IMR-90 (cell line): ENCODE data around the gene ZDHHC19. TPM values are rescaled to one million over a fixed set of nuclear protein-coding genes. Genes with fewer than 3 reads are reported as not detected.

Experiments
- ATAC-seq: fragments of 200-7000 bp; cut with Tn5 transposase; 2 replicates; pipeline ENCODE4 v1.9.1; 2020; ENCODE audit warnings: low read depth, mild to moderate bottlenecking, moderate library complexity
- BruUV-seq: library from RNA; stranded (reverse); fragments of 400-500 nt; replicated peaks from 2 replicates; lab custom pipeline; 2021; lab: Mats Ljungman, UMichigan
- CTCF ChIA-PET: fragments of 300-600 bp; formaldehyde crosslinking; extraction: SDS; loops from one replicate; lab custom pipeline; 2021; ENCODE audit warnings: antibody characterized with exemption; lab: Yijun Ruan, JAX
- POLR2A ChIA-PET: fragments of 300-600 bp; sonication (Branson Sonifier 250); formaldehyde crosslinking; loops from one replicate; lab custom pipeline; 2022; ENCODE audit warnings: antibody characterized with exemption; ENCODE audit not compliant: unreplicated experiment; lab: Charles Lee
- DNase-seq: peaks from one replicate; pipeline ENCODE4 v3.0.0; 2013
- H2AFZ ChIP-seq: replicated peaks from 2 replicates; pipeline ENCODE3; 2013; ENCODE audit warnings: low read length, mild to moderate bottlenecking; ENCODE audit not compliant: poor library complexity
- H2AK5ac ChIP-seq: 2 replicates; pipeline ENCODE4 v1.6.1; 2013; ENCODE audit warnings: low read depth, low read length, inconsistent platforms
- H2AK9ac ChIP-seq: replicated peaks from 2 replicates; pipeline ENCODE3; 2013; ENCODE audit warnings: mild to moderate bottlenecking, low read depth, low read length, moderate library complexity; ENCODE audit not compliant: poor library complexity
- H2BK120ac ChIP-seq: 2 replicates; pipeline ENCODE4 v1.6.1; 2013; ENCODE audit warnings: low read depth, low read length, inconsistent platforms
- H2BK15ac ChIP-seq: 3 replicates; pipeline ENCODE4 v1.6.1; 2013; ENCODE audit warnings: low read depth, low read length, inconsistent platforms
- H2BK20ac ChIP-seq: 2 replicates; pipeline ENCODE4 v1.6.1; 2013; ENCODE audit warnings: low read depth, mild to moderate bottlenecking, inconsistent platforms, low read length, moderate library complexity
- H2BK5ac ChIP-seq: 2 replicates; pipeline ENCODE4 v1.6.1; 2013; ENCODE audit warnings: mild to moderate bottlenecking, low read depth, low read length, inconsistent platforms; ENCODE audit not compliant: poor library complexity, severe bottlenecking
- H3K14ac ChIP-seq: replicated peaks from 2 replicates; pipeline ENCODE4 v1.6.1; 2013; ENCODE audit warnings: low read depth, low read length, inconsistent platforms
- H3K18ac ChIP-seq: 2 replicates; pipeline ENCODE4 v1.6.1; 2013; ENCODE audit warnings: low read depth, low read length, control low read depth
- H3K23ac ChIP-seq: 2 replicates; pipeline ENCODE4 v1.6.1; 2013; ENCODE audit warnings: low read depth, low read length, inconsistent platforms
- H3K27ac ChIP-seq: 2 replicates; pipeline ENCODE4 v1.5.1; 2013; ENCODE audit warnings: mild to moderate bottlenecking, control low read depth, low read length; ENCODE audit not compliant: insufficient read depth
- H3K27me3 ChIP-seq: 2 replicates; pipeline ENCODE4 v1.6.1; 2013; ENCODE audit warnings: low read length; ENCODE audit not compliant: control insufficient read depth, insufficient read depth
- H3K36me3 ChIP-seq: 2 replicates; pipeline ENCODE4 v1.6.1; 2013; ENCODE audit warnings: low read length, mixed read lengths; ENCODE audit not compliant: control insufficient read depth, insufficient read depth
- H3K4ac ChIP-seq: 2 replicates; pipeline ENCODE4 v1.6.1; 2013; ENCODE audit warnings: low read depth, low read length, inconsistent platforms
- H3K4me1 ChIP-seq: 2 replicates; pipeline ENCODE4 v1.6.1; 2013; ENCODE audit warnings: low read length, mixed read lengths; ENCODE audit not compliant: control insufficient read depth, insufficient read depth
- H3K4me2 ChIP-seq: 2 replicates; pipeline ENCODE4 v1.6.1; 2013; ENCODE audit warnings: low read depth, mild to moderate bottlenecking, control low read depth, low read length, moderate library complexity
- H3K4me3 ChIP-seq: 2 replicates; pipeline ENCODE4 v1.5.1; 2013; ENCODE audit warnings: low read depth, mild to moderate bottlenecking, control low read depth, low read length, moderate library complexity; ENCODE audit not compliant: insufficient read depth
- H3K56ac ChIP-seq: 2 replicates; pipeline ENCODE4 v1.6.1; 2013; ENCODE audit warnings: low read length, inconsistent platforms; ENCODE audit not compliant: insufficient read depth; ENCODE audit errors: extremely low read depth
- H3K79me1 ChIP-seq, 2 experiments: 2 replicates each; pipeline ENCODE4 v1.6.1; 2013; ENCODE audit warnings: low read length in 2 of 2, inconsistent platforms in 1 of 2, low read depth in 1 of 2
- H3K9ac ChIP-seq: 2 replicates; pipeline ENCODE4 v1.6.1; 2013; ENCODE audit warnings: low read depth, low read length, control low read depth
- H3K9me1 ChIP-seq: 2 replicates; pipeline ENCODE4 v1.6.1; 2013; ENCODE audit warnings: low read length, inconsistent platforms; ENCODE audit not compliant: insufficient read depth
- H3K9me3 ChIP-seq: 2 replicates; pipeline ENCODE4 v1.6.1; 2013; ENCODE audit warnings: low read length; ENCODE audit not compliant: control insufficient read depth, insufficient read depth
- H4K20me1 ChIP-seq: 2 replicates; pipeline ENCODE4 v1.6.1; 2013; ENCODE audit warnings: low read length, inconsistent platforms; ENCODE audit not compliant: insufficient read depth
- H4K5ac ChIP-seq: 2 replicates; pipeline ENCODE4 v1.6.1; 2013; ENCODE audit warnings: mild to moderate bottlenecking, low read depth, low read length, control low read depth
- H4K8ac ChIP-seq, 2 experiments: 2 replicates each; pipeline ENCODE4 v1.6.1; 2013; ENCODE audit warnings: low read depth in 2 of 2, low read length in 2 of 2, control low read depth in 1 of 2, inconsistent platforms in 1 of 2
- H4K91ac ChIP-seq: 2 replicates; pipeline ENCODE4 v1.6.1; 2013; ENCODE audit warnings: low read depth, low read length, inconsistent platforms; ENCODE audit not compliant: insufficient read depth
- CHD1 ChIP-seq: IDR thresholded peaks from 2 replicates; pipeline ENCODE4 v1.6.1; 2012; ENCODE audit warnings: low read depth, low read length, improper control_type of control experiment
- ELK1 ChIP-seq: fragments of 150-350 bp; IDR thresholded peaks from 2 replicates; pipeline ENCODE4 v1.6.1; 2016; ENCODE audit warnings: low read depth, mild to moderate bottlenecking, low read length, moderate library complexity, borderline replicate concordance
- MAFK ChIP-seq: IDR thresholded peaks from 2 replicates; pipeline ENCODE4 v1.6.1; 2012; ENCODE audit warnings: low read depth, low read length, improper control_type of control experiment
- MXI1 ChIP-seq: IDR thresholded peaks from 2 replicates; pipeline ENCODE4 v1.6.1; 2012; ENCODE audit warnings: low read depth, mild to moderate bottlenecking, low read length, moderate library complexity, borderline replicate concordance
- RAD21 ChIP-seq: IDR thresholded peaks from 2 replicates; pipeline ENCODE4 v1.6.1; 2012; ENCODE audit warnings: low read length, improper control_type of control experiment
- RFX5 ChIP-seq: IDR thresholded peaks from 2 replicates; pipeline ENCODE4 v1.8.0; 2012; ENCODE audit warnings: low read depth, mild to moderate bottlenecking, low read length, moderate library complexity
- SMC3 ChIP-seq: fragments of 150-350 bp; IDR thresholded peaks from 2 replicates; pipeline ENCODE4 v1.6.1; 2016; ENCODE audit warnings: low read depth, mild to moderate bottlenecking, antibody characterized with exemption, low read length, moderate library complexity
- USF2 ChIP-seq: fragments of 150-350 bp; IDR thresholded peaks from 2 replicates; pipeline ENCODE4 v1.6.1; 2017; ENCODE audit warnings: mild to moderate bottlenecking, antibody characterized with exemption, low read length, low read depth
- WGBS, 2 experiments: methylation state at CpG; one replicate each; pipeline versions ENCODE4 v1.1.5 to v1.1.7; 2013; ENCODE audit warnings: missing lambda C conversion rate in 2 of 2; ENCODE audit not compliant: insufficient read length in 1 of 2; ENCODE audit errors: extremely low coverage in 2 of 2; 5-methylcytosine and 5-hydroxymethylcytosine counted together
- dilution Hi-C: fragments of 300-500 bp; cut with HindIII; formaldehyde crosslinking; loops from one replicate; pipeline ENCODE4 v1.14.3; 2018; ENCODE audit warnings: low sequenced_read_pairs; ENCODE audit not compliant: unreplicated experiment
- in situ Hi-C: fragments of 300-500 bp; cut with MboI; formaldehyde crosslinking; loops from 3 replicates; pipeline ENCODE4 v1.14.3; 2019; ENCODE audit warnings: low sequenced_read_pairs, inconsistent platforms, mixed read lengths
- intact Hi-C: fragments of 100-400 bp; cut with micrococcal nuclease; formaldehyde crosslinking; loops from 2 replicates; pipeline ENCODE4 v1.10.0; 2022
- polyA plus RNA-seq, 3 experiments: library from polyadenylated mRNA; depleted of rRNA; stranded (reverse); fragments of >200 nt; gene quantifications; 2 replicates each; pipeline ENCODE4 v1.2.3, GENCODE V29; 2012; ENCODE audit warnings: low replicate concordance in 1 of 3
- total RNA-seq: library from RNA; depleted of rRNA; stranded (reverse); fragments of >200 nt; gene quantifications from 2 replicates; pipeline ENCODE4 v1.2.3, GENCODE V29; 2012

ZDHHC19 gene
- total and polyA plus RNA-seq, 2 of the 4 experiments (the other 2 are of a cell fraction) = 0.09 TPM; not detected in 1

GRCh38 chr3:196232882-196233251, 21.7 kb upstream of the ZDHHC19 start:
- H3K9me3 ChIP-seq = no peaks in the 10 kb centered on the region
- in situ Hi-C loops = no loop called here
- no peak overlapping the region for H2BK20ac ChIP-seq
- H3K18ac ChIP-seq = no peak overlapping the region
- no CpG with 5 or more reads among the region's 8 CpGs for WGBS, 2 experiments
- no peak overlapping the region for H4K8ac ChIP-seq
- no peak overlapping the region for H2AFZ ChIP-seq
- H3K9me1 ChIP-seq = 0 out of 2 replicates have a peak, but pooled peaks cover 5% of the 10 kb centered on the region
- ChIA-PET CTCF (no interaction called here), POLR2A (no interaction called here)
- H2AK5ac ChIP-seq = no peak overlapping the region
- no peak overlapping the region for H3K4ac ChIP-seq
- BruUV-seq = no TSS peak
- no peak overlapping the region for H3K9ac ChIP-seq
- no peak overlapping the region for H2AK9ac ChIP-seq
- no peak overlapping the region for H3K14ac ChIP-seq
- intact Hi-C loops = no loop called here
- H3K4me3 ChIP-seq = no peak overlapping the region
- dilution Hi-C loops = no loop called here
- peaks cover 2 to 4% of the 10 kb centered on the region in 2 experiments; a peak in 1 of 4 replicates for H3K79me1 ChIP-seq
- TF ChIP-seq RFX5 (no peak), SMC3 (no peak), RAD21 (no peak), CHD1 (no peak), MAFK (no peak), ELK1 (no peak), MXI1 (no peak), USF2 (no peak)
- ATAC-seq (no peak), DNase-seq (no peak)
- no peak overlapping the region for H3K56ac ChIP-seq
- peaks cover 21% of the 10 kb centered on the region for H3K36me3 ChIP-seq
- H2BK120ac ChIP-seq = no peak overlapping the region
- no peak overlapping the region for H3K23ac ChIP-seq
- H4K5ac ChIP-seq = no peak overlapping the region
- H2BK5ac ChIP-seq = no peak overlapping the region
- no peak overlapping the region for H2BK15ac ChIP-seq
- no peaks in the 10 kb centered on the region for H3K27me3 ChIP-seq
- H3K4me2 ChIP-seq = no peak overlapping the region
- H4K20me1 ChIP-seq = no peaks in the 10 kb centered on the region
- no peaks in the 10 kb centered on the region for H3K4me1 ChIP-seq
- H3K27ac ChIP-seq = no peak overlapping the region
- H4K91ac ChIP-seq = no peak overlapping the region
